NCI-H187 treated with DMSO at 0.1 percent for 48 hours (cell line): ENCODE data around the gene COMMD9.
A peak's percentile ranks its signal among the peaks of the same experiment; 100 is the strongest.

Experiments
- DNase-seq: peaks from one replicate; lab custom pipeline; 2025; lab: John Stamatoyannopoulos, UW

Gene COMMD9

DNA sequence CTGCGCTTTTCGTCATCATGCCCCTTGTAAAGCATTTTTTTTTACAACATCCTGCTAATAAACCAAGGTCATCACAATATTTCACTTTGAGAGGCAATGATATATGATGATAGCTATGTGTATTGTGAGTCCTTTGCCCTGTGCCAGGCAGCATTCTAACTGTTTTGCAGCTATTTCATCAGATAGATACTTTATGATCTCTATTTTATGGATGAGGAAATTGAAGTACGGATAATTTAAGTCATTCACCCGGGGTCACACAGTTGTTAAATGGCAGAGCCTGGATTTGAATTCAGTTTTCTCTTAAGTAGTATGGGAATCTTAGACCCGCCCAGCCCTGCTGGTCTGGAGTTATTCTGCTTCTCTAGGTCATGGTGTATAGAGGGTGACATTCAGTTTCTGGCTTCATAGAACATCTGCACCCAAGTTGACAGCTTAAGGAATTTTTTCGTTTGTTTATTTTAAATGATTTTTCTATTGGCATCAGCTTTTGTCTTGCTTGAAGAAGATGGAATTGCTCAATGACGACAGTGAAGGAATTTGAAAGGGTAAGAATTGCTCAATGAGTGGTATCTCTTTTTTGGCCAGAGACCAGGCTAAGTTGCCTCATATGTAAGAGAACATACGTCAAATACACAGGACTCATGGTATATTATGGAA lies 7.8 kb upstream of the COMMD9 start:
- no peak for DNase-seq

DNA sequence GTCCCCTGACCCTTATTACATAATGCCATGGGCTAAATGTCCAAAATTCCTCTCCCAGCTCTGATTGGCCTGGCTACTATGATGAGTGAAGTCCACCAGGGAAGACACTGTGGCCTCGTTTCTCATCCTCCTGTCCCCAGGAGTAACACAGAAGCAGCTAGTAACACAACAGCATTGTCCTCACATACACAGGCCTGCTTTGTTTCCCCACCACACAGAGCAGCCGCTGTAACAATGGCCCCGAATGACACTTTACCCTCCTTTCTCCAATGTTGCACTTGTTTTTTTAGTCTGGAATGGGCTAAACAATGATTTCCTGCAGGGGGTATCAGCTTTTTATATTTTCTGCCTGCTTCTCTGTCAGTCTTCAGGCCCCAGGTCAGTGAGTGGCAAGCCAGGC lies 6.7 kb upstream of the COMMD9 start, which contains the start of gene PRR5L:
Gene PRR5L, plus strand, starts transcription at position 363 of the 400 bp plus-strand sequence. CDS start 104,834 bp downstream, outside the sequence.
- no peak for DNase-seq

DNA sequence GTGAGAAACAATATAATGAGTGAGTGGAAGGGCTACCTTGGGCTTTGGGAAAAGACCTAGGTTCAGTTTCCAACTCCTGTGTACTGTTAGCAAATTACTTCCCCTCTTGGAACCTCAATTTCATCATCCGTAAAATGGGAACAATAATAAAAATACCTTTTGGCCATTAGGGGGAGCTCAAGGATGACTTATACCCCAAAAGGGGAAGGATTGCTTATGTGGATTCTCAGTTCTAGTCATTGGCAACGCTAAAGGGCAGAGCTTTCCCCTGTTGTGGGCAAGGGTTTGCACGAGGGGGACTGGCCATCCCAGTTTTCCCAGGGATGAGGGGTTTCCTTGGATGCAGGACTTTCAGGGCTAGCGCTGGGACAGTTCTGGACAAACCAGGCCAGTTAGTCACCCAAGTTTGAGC lies 3.1 kb upstream of the COMMD9 start:
- no peak for DNase-seq

DNA sequence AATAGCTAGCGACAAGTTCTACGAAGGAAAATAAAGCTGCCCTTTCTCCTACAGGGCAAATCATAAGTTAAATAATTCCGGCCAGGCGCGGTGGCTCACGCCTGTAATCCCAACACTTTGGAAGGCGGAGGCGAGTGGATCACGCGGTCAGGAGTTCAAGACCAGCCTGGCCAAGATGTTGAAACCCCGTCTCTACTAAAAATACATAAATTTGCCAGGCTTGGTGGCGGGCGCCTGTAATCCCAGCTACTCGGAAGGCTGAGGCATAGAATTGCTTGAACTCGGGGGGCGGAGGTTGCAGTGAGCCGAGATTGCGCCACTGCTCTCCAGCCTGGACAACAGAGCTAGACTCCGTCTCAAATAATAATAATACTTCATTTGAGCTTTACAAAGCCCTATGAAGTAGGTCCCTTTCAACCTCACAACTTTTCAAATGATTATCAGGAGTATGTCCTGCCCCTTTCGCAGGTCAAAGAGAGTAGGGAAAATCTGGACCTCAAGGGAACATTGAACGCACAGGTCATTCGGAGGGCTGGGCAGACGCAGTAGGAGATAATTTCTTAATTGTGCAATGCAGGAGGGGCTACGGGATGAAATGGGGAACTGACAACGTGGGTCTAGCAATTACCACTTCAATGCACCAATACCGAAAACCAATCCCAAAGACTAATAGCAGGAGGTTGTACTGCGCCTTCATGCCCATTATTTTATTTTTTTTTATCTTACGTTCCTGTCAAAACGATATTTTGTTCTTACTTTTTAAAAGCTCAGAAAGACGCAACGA lies 590 bp downstream of the COMMD9 start:
- no peak for DNase-seq

DNA sequence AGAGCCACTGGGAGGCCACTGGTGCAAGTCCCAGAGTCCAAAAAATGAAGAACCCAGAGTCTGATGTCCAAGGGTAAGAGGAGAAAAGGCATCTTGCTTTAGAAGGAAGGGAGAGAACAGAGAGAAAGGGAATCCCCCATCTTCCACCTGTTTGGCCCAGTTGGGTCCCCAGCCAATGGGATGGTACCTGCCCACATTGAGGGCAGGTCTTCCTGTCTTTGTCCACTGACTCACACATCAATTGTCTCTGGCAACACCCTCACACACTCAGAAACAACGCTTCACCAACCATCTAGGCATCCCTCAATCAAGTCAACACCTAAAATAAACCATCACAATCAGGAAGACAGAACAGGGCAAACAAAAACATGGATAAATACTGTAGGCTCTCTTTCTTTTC lies 6.3 kb downstream of the COMMD9 start:
- no peak for DNase-seq

DNA sequence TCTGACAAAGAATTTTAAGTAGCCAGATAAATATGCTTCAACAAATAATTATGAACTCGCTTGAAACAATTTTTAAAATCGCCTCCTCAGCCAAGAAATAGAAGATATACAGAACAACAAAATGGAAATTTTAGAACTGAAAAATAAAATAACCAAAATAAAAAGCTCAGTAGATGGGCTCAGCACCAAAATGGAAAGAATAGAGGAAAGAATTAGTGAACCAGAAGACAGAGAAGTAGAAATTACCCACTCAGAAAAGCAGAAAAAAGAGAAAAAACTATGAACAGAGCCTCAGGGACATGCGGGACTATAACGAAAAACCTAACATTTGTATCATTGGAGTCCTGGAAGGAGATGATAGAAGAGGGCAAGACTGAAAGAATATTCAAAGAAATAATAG lies 7.4 kb downstream of the COMMD9 start:
- DNase-seq = no peak

DNA sequence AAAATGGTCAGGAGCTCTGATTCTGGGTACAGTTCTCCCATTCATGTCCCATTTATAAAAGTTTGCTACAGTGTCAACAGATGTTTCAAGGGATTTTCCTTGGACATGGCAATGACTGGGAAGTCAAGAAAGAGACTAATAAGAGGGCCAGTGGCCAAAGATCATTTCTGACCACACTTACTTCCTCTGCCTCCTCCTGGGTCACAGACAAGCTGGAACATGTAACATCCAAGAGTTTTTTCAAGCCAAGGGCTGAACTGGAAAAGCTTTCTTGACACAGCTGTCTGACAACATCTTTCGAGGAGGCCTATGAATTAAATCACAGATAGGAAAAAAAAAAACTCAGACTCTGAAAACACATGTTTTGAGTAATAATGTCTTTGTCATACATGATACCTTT lies 8.7 kb downstream of the COMMD9 start:
- no peak for DNase-seq

DNA sequence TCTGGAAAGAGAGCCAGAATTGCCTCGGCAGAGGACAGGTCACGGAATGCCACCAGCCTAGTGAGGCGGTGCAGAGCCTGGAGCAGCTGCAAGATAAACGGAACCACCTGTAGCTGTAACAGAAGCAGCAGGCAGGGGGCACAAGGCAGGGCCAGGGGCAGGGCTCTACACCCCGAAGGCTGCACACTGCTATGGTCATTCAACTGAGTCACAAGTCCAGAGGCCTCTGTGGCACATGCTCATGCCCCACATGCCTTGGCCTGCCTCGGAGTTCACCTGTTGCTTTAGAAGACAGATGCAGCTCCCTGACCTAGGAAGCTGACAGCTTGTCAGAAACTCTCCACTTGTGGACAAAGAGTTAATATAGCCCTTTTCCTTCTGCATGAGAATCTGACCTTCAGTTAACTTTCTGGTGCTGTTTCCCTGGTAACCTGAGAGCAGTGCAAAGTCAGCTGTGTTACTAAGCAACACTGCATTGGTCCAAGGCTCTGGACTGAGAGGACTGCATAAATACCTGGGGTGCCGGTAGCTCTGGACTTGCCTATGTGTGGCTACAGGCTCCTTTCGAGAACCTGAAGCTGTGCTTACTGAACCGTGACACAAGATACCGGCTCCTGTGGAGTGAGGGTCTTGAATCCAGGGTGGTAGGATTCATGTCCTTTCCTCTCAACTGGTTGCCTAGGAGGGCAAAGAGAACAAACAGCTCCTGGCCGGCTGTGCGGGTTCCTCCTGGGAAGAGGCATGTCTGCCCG lies 10.5 kb downstream of the COMMD9 start:
- DNase-seq = no peak

DNA sequence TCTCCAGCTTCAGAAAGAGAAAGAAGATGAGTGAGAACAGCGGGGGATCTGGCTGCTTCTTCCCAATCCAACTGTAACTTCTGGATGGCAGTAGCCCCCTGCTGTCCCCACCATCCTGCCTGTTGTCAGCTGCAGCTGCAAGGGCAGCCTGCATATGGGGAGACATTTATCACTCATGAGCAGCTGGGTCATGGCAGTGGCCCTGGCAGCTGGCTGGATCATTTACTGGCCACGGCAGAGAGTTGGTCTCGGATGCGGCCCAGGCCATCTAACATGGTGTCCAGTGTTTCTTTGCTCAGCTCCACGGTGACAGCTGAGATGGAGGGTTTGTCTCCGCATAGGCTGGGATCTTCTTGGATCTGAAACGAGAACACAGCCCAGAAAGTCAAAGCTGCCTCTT lies 14.8 kb downstream of the COMMD9 start:
- no peak for DNase-seq

DNA sequence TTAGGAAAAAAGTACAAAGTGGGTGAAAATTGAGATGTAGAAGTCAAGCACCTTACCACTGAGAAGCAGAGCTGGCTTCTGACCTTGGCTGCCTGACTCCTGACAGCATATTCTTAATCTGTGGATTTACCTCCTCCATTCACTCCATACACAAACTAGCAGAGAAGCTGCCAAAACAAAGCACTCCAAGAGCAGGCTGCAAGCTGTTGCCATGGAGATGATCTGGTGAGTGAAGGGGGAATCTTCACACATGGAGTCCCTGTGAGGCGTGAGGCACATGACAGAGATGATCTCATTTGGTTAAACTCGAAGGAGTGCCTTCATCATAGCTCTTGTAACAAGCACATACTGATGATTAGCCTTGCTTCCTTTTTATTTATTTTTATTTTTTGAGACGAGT lies 16.1 kb downstream of the COMMD9 start:
- peak; percentile 69 for DNase-seq

DNA sequence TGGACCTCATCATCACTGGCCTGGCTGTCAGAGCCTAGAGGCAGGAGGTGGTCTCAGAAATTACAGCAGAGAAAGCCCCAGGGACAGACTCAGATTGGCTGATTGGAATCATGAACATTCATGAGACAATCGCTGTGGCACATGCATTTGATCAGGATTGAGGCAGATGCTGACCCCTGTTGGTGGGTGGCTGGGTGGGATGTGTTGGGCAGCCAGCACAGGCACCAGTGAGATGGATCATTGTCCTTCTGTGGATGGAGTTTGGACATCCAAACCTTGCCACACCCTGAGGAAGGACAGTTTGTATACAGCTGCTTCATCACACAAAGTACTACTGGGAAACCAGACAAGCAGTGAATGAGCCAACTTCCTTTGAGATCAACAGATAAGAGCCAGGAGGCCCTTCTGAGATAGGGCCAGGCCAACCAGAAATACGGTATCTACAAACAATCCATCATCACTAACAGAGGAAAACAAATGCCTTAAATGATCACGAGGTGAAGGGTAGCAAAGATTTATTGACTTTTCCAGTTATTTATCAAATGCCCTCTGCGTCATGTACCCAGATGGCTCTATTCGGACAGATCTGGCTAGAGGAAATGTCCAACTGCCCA lies 17.3 kb downstream of the COMMD9 start:
- no peak for DNase-seq

DNA sequence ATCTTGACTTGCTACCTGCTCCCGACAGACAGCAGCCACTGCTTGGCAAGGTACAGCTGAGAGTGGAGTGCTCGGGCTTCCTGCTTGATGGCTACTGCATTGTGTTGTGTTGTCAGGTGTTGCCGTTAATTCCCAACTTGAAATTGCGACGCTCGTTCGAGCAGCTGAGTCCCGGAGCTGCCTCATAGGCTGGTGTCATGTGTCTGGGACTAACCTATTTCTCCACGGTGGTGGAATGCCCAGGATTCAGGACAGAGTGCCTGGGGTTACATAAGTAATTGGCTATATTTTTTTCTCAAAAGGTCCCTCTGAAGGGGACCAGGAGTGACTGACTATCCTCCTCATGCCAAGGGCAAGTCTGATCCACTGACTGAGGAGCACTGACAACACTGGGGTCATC lies 18.5 kb downstream of the COMMD9 start:
- peak; percentile 79 for DNase-seq

DNA sequence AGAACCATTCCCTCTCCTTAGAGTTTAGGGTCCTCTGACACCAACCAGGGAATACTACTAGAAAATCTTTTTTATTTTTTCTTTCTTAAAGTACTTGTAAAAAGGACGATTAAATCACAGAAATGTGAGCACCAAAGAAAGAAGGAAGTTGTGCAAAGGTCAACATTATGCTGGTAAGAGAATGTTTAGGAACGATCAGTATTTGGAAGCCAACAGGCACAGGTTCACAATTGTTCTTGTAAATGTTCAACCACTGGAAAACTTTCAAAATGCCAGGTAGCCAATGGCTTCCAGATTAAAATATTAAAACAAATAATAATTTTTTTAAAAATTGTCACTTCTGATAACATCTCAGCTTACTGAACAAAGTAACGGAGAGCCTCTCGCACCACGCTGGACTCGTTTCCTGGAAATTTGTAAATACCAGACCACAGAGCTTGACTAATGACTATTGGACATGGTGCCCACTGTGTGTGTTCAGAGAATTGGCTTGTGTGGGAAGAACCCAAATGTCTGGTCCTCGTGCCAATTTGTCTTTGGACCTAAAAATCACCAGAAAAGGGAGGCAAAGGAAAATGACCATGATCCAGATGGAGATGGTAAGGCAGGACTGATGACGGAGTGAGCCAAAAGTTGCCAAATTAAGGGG lies 20.8 kb downstream of the COMMD9 start:
- no peak for DNase-seq

DNA sequence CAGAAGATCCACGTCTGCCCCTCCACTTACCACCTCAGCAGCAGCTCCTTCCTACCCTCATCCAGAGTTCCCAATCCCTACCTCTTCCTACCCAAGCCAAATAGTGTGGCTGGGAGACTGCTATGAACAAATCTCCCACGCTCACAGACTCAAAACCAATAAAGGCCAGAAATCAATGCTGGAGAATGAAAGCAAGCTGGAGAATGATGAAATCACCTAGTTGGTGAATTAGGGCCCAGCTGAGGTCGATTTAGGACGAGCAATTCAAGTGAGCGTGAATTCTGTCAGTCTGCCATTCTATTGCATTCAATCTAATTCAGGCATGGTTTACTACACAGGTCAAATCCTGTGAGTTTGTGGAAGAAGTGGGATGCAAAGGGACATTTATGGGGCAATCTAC lies 22.5 kb downstream of the COMMD9 start:
- no peak for DNase-seq

DNA sequence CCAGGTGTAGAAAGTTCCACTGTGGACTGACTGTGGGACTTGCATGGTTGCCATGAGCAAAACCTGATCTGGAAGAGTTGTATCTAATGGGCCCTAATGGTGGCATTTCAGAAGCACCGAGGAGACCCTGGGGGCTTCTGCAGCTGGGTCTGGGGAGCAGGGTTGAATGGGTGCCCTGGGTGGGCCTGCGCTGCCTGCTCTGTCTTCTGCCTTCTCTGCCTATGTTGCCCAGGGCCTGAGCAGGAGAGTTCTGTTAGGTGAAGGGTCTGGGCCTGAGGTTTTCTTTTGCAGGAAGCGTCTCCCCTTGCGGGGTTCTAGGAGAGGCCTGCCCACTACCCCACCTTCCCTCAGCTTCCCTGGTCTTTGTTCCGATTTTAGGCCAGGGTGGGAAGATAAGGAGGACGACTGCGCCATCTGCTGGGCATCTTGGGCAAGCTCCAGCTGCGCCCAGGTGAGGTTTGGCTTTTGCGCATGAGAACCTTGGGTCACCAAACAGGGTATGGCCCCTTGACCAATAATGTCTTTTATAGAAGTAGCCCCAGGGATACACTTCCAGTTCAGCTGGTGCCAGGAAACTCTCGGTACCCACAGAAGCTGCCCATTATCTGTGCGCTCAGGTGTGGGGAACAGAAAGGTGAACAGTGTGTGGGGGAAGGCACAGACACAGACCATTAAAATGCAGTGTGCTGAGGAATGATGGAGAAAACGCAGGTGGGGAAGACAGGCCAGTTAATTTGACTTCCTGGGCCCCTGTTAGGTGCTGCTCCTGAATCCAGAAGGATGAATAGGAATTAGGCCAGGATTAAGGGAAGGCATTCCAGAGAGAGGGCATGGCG lies 23.2 kb downstream of the COMMD9 start:
- no peak for DNase-seq

DNA sequence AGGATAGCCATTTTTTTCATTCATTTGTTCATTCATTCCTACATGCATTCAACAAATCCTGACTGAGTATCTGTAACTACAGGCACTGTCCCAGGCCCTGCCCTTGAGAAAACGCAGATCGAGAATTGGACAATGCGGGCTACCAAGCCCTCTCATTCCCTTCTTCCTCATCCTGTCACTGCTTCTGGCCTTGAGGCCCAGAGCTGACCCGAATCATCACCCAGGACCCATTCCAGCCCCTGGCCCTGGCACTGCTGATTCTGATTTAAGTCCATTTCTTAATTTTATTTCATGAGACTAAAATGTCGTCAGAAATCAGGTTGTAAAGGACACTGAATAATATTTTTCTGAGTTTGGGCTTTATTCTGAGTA lies 24.3 kb downstream of the COMMD9 start:
- no peak for DNase-seq

DNA sequence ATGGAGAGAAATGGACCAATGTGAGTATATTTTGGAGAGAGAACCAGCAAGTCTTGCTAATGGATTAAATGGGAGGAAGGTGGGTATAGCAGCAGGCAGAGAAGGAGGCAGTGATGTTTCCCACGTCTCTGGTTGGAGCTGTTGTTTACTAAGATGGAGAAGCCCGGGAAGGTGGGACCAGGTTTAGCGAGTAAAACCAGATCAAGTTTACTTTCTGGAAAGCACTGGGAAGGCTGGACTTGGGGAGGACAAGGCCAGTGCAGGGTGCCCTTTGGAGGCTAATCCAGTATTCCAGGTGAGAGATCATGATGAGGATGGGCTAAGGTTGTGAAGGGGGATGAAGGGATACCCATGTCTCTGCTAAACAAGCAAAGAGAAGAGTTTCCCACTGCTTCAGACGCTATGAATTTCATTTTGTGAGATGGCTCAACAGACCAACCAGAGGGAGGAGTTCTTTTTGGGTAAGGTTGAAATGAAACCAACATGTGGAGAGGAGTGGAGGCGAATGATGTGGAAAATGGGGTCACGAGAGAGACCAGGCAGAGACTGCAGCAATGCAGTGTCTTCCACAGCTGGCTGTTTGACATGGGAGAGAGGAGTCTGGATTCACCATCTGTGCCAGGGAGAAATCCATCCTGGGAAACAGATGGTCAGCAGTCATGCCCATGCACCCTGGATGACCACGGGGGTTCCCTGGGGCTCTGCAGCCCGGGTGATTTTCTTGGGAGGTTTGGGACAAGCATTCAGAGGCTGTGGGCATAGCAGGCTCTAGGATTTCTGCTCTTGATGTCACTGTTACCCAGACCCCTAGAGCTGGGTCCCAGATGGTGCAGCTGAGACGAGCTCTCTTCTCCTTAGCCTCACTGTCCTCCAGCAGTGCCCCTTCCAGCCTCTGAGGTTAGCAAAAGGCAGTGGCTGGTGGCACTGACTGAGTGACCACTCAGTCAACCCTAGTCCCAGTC lies 24.9 kb downstream of the COMMD9 start:
- no peak for DNase-seq

DNA sequence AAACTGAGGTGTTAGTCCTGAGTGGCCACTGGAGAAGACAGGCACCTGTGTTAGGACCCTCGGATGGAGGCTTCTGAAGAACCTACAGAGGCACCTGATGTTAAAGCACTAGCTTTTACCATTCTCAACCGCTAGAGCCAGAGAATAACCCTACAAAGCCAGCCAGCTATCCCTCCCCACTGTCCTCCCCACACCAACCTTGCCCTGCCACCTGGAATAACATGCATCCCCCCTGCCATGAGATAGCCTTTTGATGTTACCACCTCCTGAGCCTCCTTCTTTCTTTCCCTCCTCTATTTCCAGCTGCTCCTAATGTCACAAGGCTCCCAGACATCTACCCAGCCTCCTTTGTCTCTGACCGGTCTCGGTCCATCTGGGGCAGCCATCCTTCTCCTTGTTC lies 28.1 kb downstream of the COMMD9 start:
- no peak for DNase-seq

DNA sequence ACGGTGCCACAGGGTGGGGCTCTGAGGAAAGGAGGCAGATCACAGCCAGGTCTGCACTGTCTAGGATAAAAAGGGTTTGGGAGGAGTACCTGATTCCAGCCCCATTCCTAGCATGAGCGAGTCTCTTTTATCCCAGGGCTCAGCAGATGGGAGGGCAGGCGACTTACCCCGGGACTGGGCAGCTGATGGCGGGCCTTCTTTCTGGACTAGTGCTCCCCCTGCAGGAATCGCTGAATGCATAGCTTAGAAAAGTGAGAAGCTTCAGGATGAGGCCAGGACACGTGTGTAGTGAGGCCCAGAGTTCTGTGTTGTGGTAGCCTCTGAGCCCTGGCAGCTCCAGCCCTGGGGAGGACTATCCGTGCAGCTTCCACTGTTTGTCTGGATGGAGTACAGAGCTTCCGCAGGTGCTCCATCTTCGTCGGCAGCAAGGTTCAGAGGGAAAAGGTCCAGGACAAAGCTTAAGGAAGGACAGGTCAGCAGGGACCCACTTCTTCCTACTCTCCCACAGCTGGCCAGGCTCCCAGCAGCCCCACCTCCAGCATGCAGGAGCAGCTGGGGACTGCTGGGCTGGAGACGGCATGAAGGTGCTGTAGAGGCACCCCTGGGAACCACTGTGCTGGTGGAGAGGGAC lies 30.4 kb downstream of the COMMD9 start:
- no peak for DNase-seq
